Measurements from ENCODE around the gene CLEC5A. TPM values are rescaled to one million over a fixed set of nuclear protein-coding genes. Genes with fewer than 3 reads are reported as not detected.
"Not testable (repeated sequence)": the region's sequence is repeated elsewhere in the genome, so short reads cannot be mapped to it uniquely, and the experiment has no call there.

The CLEC5A gene
- total RNA-seq, result 0.50 TPM
- long read RNA-seq, result 0 reads

DNA sequence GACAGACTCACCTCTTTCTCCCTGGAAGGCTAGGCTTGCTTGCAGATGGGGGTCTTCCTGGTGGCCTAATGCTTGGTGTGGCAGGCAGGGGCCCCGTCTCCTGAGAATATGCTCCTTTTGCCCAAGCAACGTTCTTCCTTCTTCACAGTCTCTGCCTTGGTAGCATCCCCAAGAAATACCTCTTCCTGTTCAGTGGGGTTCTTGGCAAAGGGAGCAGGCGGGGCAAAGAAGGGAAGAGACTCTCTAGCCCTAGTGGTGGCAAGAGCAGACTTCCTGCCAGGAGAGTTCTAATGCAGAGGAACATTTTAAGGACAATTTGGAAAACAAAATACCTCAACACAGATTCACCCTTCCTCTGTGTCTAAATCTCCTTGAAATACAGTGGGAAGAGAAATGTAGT is at the start of gene CLEC5A:
TSS of gene CLEC5A (minus strand) at position 179 of the 400 bp plus-strand sequence. CDS start 682 bp downstream, outside the sequence.
- intact Hi-C loops (cut with micrococcal nuclease), result no loop called here

DNA sequence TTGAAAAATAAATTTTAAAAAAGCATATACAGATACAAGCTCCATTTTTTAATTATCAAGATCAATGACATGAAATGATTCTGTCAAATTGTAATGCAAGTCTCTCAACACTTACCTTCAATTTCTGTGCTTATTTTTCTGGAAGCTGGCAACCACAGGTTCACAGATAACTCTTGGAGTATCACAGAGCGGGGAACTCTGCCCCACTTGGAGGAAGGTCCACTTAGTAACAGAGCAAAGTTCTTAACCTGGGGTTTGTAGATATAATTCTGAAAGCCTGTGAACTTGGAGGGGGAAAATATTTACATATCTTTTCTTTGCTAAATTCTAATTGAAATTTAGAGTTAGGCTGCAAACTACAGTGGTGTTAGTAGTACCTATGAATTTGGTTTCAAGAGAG is 46.6 kb upstream of the CLEC5A start:
- intact Hi-C loops (cut with micrococcal nuclease), result no loop called here
- no peak for ATAC-seq
- no peak for DNase-seq

More for the DNA sequence above, at the start of gene CLEC5A:
- DNase-seq (no peak), ATAC-seq (no peak)

DNA sequence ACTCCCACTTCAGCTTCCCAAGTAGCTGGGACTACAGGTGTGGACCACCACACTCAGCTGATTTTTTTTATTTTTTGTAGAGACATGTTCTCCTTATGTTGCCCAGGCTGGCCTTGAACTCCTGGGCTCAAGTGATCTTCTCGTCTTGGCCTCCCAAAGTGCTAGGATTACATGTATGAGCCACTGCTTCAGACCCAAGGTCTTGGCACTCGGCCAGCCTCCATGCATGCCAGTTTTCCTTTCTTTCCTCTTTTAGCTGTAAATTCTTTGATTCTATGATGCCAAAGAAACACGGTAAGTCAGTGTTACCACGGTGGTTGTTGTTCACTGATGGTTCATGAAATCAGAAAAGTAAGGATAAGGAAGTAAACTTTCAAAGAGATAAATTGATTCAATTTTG is 45.9 kb upstream of the CLEC5A start:
- no peak for DNase-seq
- no peak for ATAC-seq
- intact Hi-C loops (cut with micrococcal nuclease), result no loop called here

DNA sequence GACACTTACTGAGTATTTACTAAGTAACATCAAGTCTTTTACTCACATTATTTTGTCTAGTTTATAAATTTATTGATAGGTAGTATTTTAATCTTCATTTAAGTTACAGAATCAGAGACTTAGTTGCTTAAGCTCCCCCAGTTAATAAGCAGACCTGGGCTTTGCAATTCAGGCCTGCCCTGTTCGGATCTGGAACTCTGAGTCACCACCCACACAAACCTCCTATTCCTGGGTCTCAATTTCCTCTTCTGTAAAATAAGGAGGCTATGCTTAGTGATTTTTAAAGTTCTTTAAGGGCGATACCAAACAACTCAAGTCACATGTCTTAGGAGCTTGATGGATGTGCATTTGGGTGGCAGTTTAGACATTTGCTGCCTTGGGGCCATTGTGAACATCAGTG is 45.4 kb upstream of the CLEC5A start:
- intact Hi-C loops (cut with micrococcal nuclease), result no loop called here
- DNase-seq, result no peak
- no peak for ATAC-seq

DNA sequence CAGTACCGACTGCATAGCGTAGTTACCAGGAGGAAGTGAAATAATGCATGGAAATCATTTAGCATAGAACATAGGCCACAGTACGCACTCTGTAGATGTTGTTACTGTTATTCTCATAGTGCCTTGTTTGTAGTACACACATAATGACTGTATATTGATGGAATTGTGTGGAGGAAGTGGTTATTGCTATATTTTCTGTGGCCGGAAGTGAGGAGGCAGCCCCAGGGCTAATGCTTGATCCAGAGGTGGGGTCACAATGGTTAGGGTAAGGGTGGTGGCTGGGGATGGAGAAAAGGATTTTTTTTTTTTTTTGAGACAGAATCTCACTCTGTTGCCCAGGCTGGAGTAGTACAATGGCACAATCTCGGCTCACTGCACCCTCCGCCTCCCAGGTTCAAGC is 44.4 kb upstream of the CLEC5A start:
- DNase-seq, result no peak
- intact Hi-C loops (cut with micrococcal nuclease), result no loop called here
- no peak for ATAC-seq

DNA sequence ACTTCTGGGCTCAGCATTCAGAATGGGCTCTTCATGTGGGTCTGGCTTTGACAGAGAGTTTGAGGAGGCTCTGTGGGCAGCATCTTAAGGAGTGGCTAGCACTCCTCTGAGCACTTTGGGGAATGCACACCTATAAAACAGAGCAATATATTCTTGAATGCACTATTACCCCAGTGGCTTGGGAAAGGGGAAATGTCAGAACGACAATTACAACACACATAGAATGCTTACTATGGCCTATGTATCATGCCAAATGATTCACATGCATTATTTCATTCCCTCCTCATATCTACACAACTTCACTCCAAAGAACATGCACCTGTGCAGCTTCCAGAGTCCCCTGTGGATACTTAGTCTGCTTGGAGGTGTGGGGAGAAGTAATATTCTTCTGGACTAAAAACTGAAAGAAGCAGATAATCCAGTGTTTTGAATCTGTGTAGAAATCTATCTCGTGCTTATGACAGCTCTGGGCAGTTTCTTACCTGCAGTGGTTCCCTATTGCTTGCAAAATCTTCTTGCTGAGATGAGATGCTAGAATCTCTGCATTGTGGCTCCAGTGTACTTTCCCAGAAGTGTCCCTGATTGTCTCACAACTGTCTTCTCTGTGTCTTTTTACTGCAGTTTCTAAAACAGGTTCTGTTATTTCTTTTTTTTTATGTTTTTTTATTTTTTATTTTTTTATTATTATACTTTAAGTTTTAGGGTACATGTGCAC is 43.4 kb upstream of the CLEC5A start:
- intact Hi-C loops (cut with micrococcal nuclease), result no loop called here
- DNase-seq, result no peak
- no peak for ATAC-seq

DNA sequence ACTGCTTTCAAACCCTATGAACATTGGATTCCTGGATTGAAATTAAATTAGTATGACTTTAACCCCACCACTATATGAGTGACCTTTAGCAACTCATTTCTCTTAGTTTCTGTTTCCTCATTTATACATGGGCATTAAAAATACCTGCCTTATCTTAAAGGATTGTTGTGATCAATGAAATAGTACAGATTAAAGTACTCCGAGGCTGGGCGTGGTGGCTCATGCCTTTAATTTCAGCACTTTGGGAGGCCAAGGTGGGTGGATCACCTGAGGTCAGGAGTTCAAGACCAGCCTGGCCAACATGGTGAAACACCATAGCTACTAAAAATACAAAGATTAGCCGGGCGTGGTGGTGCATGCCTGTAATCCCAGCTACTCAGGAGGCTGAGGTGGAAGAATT is 41.0 kb upstream of the CLEC5A start:
- ATAC-seq; intact Hi-C loops (cut with micrococcal nuclease); DNase-seq: not testable (repeated sequence)

DNA sequence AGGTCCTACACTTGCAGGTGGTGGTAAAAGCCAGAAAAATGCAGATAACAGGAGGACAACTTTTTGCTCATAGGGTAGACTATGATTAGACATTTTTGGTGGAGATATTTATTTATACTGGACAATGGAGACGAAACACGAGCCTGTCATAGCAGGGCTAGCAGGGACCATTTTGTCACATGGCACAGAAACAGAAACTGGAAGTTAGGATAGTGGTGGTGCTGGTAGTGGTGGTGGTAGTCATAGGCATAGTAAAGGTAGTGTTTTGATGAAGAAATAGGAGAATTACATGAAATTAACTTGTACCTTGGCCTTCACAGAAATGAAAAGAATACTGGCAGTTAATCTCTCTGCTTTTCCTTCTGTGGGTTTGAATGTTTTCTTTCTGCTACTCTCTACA is 40.1 kb upstream of the CLEC5A start:
- DNase-seq, result no peak
- intact Hi-C loops (cut with micrococcal nuclease), result no loop called here
- no peak for ATAC-seq

DNA sequence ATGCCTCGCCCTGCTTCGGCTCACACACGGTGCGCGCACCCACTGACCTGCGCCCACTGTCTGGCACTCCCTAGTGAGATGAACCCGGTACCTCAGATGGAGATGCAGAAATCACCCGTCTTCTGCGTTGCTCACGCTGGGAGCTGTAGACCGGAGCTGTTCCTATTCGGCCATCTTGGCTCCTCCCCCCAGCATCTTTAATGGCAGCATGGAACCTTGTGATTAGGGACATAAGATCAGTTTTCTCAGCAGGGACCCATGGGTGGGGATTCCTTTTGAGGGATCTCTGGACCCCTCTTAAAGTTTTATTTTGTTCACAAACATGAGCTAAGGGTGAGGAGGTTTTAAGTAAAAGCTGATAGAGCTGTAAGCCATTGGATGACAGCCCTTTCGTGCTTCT is 39.2 kb upstream of the CLEC5A start:
- intact Hi-C loops (cut with micrococcal nuclease); DNase-seq; ATAC-seq: not testable (repeated sequence)

DNA sequence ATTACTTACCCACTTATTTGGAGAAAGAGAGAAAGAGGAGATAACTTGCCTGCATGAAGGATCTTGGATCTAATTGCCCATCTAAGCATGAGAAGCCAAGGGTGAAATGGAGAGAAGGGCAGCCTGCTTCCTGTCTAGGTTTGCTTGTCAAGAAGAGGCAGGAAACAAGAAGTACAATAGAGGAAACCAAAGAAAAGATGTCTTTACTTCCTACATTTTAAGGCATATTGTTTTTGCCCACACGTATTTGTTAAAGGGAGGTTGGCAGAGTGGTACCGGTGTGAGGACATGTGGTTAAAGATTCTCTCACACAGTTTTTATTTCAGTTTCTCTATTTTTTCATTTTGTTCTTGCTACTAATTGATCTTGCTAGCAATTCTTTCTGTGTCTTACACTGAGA is 32.8 kb upstream of the CLEC5A start:
- ATAC-seq (no peak), DNase-seq (no peak)
- intact Hi-C loops (cut with micrococcal nuclease), result no loop called here

DNA sequence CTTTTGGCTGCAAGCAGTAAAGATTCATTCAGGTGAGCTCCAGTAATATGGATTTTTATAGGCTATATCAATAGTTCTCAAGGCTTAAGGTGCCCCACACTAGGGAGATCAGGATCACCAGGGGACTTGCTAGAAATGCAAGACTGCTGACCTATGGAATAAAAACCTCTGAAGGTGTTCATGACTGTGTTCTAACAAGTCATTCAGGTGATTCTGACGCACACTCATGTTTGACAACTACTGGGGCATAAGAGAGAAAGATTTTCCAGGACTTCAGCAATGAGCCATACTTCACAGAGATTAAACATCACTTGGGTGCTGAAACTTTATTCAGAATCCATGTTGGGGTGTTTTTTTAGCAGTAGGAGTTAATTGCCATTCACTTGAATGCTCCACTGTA is 31.6 kb upstream of the CLEC5A start:
- DNase-seq (no peak), ATAC-seq (no peak)
- intact Hi-C loops (cut with micrococcal nuclease), result no loop called here

DNA sequence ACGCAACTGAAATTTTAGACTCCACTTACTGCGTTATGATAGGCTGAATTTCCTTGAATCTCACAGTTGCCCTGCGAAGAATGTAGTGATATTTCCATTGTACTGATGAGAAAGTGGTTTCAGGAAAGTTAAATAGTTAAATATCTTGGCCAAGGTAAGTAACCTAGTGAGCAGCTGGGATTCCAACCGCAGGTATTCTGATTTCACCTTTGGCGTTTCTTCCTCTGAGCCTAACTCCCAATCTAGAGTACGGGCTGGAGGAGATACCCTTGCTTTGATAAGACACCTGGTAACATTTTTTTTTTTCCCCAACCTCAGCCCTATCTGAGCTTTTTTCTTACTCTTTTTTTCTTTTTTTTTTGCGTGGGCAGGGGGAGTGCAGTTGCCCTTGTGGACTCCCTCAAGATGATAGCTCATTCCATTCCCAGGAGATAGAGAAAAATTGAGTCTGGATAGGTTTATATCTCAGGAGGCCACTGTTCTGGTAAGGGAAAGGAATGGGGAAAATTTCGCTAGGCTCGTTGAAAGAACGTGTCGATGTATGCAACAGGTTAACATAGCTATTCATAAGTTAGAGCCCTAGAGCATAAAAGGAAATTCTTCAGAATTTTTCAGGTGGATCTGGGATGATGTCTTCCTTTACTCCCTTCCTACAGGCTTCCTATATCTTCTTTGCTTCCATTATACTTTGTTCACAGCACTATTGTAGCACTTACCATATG is 29.9 kb upstream of the CLEC5A start:
- ATAC-seq, result no peak
- intact Hi-C loops (cut with micrococcal nuclease), result no loop called here
- no peak for DNase-seq

DNA sequence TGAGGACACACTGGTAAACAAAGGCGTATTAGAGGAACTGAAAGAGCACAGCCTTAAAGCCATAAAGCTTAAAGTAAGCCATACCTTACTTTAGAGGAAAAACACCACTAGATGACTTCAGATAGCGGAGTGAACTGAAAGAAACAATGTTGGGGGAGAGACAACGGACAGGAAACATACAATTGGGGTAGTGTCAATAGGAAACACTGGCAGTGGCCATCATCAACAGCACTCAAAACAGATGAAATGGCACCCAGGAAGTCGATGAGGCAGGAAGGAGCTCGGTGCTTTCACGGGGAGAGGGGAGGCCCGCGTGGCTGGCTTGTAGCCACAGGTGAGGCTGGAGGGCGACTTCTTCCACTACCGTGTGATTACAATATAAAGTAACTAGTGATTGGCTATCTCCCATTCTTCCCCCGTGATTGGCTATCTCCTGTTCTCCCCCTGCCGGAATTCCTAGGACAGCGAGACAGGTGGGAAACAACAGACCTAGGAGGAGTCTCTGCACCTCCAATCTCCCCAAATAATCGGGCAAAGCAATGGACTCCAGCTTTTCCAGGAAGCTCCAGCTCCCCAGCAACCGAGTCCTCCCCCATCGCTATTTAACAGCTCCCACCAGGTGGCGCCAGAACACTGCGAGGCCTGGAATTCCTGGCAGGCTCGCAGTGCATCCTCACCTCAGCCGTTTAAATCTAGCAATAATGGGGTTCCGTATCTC is 29.2 kb upstream of the CLEC5A start:
- intact Hi-C loops (cut with micrococcal nuclease), result no loop called here
- ATAC-seq (no peak), DNase-seq (peak; percentile 65)

DNA sequence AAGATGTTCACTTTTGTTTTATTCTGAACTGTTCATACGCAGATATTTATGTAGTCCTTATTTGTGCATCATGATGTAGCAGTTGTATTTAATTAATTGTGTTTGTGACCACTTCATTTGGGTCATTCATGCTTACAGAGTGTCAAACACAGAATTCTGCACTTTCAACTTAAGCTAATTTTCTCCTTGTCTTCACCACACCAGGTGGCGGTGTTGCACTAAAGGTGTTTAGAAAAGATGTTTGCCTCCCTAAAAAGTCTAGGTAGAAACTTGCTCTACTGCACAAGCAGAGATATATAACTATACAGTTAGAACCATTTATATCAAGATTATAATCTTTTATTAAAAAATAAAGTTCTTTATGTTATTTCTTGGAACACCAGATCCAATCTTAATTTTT is 28.1 kb upstream of the CLEC5A start:
- DNase-seq (no peak), ATAC-seq (no peak)
- intact Hi-C loops (cut with micrococcal nuclease), result no loop called here

DNA sequence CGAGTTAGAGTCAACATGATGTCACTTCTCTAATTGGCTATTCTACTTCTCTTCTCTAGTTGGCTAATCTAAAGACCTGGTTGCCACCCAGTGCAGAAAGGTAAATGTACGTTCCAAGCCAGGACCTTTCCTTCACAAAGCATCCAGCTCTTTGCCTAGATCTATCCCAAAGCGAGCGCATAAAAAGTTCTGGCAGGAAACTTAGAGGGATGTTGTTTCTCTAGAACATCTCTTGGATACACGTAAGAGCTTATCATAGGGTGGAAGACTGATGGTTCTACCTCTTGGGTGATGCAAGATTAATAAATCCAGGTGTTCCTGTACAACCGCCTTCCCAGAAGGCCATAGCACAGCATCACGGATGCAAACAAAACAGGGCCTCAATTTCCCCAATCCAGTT is 26.9 kb upstream of the CLEC5A start, which contains the start of gene TAS2R38:
TSS of gene TAS2R38 (minus strand) at position 101 of the 400 bp plus-strand sequence. CDS start at position 17, 84 bp downstream.
- no peak for ATAC-seq
- intact Hi-C loops (cut with micrococcal nuclease), result no loop called here
- DNase-seq, result no peak

DNA sequence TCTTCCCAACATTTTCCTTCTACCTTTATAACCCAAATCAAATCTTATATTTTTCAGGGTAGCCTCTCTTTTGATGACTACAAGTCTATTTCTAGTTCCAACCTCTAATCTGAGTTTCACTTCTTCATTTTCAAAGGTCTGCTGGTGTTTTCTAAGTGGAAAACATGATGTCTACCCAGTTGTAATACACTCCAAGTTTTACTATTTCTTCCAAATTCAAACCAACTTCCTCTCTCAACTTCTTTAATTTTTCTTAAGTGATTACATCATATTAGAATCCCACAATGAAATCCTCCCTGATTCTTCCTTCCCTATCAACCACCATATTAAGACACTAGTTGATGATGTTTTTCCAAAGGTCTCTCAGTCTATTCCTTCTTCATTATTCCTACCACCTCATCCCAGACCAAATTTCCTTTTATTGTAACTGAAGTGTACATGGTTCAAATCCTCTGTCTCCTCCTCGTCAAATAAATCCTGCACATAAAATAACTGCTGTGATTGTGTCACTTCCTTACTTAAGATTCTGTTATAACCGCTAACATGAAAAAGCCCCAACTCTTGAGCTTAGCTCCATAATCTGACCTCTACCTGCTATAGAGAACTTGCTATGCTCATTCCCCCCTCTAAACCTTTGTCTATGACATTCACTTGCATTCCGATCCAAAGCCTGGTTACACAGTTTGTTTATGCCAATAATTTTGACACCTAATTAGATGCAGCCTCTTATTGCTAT is 14.1 kb upstream of the CLEC5A start:
- DNase-seq (no peak), ATAC-seq (peak; percentile 26)
- intact Hi-C loops (cut with micrococcal nuclease), result no loop called here

DNA sequence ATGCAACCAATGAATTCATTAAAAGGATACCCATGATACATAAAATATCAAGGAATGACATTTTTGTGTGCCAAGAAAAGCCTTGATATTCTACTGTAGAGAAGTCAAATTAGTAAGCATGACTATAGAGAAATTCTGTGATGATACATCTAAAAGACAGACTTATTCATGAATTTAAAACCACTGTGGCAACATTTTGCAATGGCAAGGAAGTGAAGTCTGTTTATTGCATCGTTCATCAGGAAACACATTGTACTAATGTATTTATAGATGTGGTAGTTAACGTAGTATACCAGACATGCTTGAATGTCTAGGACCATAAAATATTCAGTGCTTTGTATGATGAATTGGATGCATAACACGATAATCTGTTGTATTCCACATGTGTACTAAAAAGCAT is 9.3 kb upstream of the CLEC5A start:
- no peak for DNase-seq
- intact Hi-C loops (cut with micrococcal nuclease), result no loop called here
- ATAC-seq, result peak; percentile 18

DNA sequence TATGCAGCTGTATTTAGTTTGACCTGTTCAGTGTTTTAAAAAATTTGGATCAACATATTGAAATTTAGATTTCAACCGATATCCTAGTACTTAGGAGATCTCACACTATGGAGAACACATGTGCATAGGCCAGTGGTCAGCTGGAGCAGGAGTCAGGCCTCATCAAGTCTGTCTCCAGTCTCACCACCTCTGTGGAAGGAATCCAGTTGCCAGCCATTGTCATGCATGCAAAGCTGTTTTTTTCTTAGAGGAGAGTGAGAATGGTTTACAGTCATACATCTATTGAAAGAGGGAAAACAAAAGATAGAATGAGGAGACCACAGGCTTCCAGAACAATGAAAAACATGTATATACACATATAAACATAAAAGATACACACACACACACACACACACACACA is 7.6 kb upstream of the CLEC5A start:
- intact Hi-C loops (cut with micrococcal nuclease), result no loop called here
- ATAC-seq (no peak), DNase-seq (no peak)

DNA sequence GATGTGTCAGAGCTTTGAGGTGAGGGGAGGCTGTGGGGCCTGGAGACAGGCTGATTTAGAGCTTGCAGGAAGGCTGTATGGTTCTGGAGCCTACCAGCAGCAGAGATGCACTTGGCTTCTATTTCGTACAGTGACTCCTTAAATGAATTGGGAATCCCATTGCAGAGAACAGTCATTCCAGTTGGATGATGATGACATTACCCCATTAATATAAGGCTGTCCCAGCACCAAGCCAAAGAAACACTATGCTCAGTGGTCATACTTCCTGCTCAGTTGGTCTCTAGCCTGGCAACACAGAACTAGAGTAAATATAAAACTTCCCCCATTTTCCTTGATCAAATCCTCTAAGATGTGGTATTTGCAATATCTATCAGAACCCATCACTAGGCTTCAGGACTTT is 5.7 kb upstream of the CLEC5A start:
- no peak for DNase-seq
- no peak for ATAC-seq
- intact Hi-C loops (cut with micrococcal nuclease), result no loop called here

DNA sequence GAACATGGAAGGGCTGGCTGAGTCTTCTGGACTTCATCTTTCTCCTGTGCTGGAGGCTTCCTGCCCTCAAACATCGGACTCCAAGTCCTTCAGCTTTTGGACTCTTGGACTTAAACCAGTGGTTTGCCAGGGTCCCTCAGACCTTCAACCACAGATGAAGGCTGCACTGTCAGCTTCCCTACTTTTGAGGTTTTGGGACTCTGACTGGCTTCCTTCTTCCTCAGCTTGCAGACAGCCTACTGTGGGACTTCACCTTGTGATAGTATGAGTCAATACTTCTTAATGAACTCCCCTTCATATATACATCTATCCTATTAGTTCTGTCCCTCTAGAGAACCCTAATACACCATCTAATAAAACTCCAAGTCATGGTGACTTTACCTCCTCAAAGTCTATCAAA is 4.0 kb upstream of the CLEC5A start:
- intact Hi-C loops (cut with micrococcal nuclease), result no loop called here
- ATAC-seq, result no peak
- no peak for DNase-seq

All from left ventricle myocardium superior (tissue), 1 donor.